B cell (primary cell): ENCODE results near the gene ORAI2.

ENCODE experiments used
- EZH2 ChIP-seq: IDR thresholded peaks from 2 replicates; pipeline ENCODE4 v1.6.1; 2012; ENCODE audit warnings: borderline replicate concordance, low read depth, mild to moderate bottlenecking, moderate library complexity, low read length; ENCODE audit not compliant: insufficient read depth, poor library complexity, severe bottlenecking
- TF ChIP-seq, protein P1 (sequence below): fragments of 200-600 bp; IDR thresholded peaks from one replicate; pipeline ENCODE4 v1.8.0; 2022; ENCODE audit warnings: antibody characterized with exemption, mild to moderate bottlenecking

DNA sequence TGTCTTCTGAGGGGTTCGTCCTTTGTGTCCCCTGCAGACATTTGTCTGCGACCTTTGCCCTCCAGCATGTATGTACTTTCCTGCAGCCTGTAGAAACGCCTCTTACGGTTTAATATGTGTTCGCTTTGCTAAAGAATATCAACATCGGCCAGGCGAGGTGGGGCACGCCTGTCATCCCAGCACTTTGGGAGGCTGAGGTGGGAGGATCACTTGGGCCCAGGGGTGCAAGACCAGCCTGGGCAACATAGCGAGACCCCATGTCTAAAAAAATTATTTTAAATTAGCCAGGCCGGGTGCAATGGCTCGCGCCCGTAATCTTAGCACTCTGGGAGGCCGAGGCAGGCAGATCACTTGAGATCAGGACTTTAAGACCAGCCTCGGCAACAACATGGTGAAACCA, 15.8 kb downstream of the ORAI2 start:
- TF ChIP-seq, protein P1, sequence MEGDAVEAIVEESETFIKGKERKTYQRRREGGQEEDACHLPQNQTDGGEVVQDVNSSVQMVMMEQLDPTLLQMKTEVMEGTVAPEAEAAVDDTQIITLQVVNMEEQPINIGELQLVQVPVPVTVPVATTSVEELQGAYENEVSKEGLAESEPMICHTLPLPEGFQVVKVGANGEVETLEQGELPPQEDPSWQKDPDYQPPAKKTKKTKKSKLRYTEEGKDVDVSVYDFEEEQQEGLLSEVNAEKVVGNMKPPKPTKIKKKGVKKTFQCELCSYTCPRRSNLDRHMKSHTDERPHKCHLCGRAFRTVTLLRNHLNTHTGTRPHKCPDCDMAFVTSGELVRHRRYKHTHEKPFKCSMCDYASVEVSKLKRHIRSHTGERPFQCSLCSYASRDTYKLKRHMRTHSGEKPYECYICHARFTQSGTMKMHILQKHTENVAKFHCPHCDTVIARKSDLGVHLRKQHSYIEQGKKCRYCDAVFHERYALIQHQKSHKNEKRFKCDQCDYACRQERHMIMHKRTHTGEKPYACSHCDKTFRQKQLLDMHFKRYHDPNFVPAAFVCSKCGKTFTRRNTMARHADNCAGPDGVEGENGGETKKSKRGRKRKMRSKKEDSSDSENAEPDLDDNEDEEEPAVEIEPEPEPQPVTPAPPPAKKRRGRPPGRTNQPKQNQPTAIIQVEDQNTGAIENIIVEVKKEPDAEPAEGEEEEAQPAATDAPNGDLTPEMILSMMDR = no peak
- TF ChIP-seq EZH2 = no peak
